GM21528 (cell line): ENCODE measurements around the gene NDUFV1.
"Not testable (repeated sequence)": the region's sequence is repeated elsewhere in the genome, so short reads cannot be mapped to it uniquely, and the experiment has no call there.

ENCODE experiments used
- ATAC-seq: cut with Tn5 transposase; IDR thresholded peaks from one replicate; pipeline ENCODE4 v1.9.1; 2021; ENCODE audit warnings: mild to moderate bottlenecking, moderate library complexity; ENCODE audit not compliant: unreplicated experiment, low FRiP score

Gene NDUFV1

DNA sequence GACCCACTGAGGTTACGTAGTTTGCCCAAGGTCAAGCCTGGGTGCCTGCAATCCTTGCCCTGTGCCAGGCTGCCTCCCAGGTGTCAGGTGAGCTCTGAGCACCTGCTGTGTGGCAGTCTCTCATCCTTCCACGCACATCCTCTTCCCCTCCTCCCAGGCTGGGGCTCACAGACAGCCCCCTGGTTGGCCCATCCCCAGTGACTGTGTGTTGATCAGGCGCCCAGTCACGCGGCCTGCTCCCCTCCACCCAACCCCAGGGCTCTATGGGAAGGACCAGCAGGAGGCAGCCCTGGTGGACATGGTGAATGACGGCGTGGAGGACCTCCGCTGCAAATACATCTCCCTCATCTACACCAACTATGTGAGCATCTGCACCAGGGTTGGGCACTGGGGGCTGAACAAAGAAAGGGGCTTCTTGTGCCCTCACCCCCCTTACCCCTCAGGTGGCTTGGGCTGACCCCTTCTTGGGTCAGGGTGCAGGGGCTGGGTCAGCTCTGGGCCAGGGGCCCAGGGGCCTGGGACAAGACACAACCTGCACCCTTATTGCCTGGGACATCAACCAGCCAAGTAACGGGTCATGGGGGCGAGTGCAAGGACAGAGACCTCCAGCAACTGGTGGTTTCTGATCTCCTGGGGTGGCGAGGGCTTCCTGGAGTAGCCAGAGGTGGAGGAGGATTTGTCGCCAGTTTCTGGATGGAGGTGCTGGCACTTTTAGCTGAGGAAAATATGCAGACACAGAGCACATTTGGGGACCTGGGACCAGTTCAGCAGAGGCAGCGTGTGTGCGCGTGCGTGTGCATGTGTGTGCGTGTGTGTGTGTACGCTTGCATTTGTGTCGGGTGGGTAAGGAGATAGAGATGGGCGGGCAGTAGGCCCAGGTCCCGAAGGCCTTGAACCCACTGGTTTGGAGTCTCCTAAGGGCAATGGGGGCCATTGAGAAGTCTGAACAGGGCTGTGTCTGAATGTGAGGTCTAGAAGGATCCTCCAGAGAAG is 21.6 kb upstream of the NDUFV1 start:
- ATAC-seq, result no peak

DNA sequence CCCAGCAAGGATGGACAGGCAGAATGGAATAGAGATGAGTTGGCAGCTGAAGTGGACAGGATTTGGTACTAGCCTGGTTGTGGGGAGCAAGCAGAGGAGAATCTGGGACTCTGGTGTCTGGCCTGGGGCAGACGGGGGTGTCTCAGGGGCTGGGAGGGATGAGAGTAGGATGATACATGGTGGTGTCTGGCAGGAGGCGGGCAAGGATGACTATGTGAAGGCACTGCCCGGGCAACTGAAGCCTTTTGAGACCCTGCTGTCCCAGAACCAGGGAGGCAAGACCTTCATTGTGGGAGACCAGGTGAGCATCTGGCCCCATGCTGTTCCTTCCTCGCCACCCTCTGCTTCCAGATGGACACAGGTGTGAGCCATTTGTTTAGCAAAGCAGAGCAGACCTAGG is 20.8 kb upstream of the NDUFV1 start:
- ATAC-seq, result no peak

DNA sequence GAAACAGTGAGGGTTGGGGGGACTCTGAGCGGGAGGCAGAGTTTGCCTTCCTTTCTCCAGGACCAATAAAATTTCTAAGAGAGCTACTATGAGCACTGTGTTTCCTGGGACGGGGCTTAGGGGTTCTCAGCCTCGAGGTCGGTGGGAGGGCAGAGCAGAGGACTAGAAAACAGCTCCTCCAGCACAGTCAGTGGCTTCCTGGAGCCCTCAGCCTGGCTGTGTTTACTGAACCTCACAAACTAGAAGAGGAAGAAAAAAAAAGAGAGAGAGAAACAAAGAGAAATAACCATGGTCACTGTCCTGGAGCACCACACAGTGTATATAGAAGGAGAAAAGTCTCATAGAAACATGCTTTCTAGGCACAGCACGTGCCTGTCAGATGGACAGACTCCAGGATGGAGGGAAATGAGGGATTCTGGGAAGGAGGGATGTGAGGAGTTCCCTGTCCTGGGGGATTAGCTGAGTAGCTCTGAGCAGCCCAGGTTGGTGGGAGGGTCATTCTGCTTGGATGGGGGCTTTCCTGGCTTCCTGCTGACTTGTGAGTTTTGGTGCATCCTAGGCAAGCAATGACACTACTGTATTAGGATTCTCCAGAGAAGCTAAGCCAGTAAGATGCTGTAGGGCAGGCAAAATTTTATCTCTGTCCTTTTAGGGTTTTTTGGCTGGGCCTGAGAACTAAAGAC is 20.0 kb upstream of the NDUFV1 start:
- no peak for ATAC-seq

DNA sequence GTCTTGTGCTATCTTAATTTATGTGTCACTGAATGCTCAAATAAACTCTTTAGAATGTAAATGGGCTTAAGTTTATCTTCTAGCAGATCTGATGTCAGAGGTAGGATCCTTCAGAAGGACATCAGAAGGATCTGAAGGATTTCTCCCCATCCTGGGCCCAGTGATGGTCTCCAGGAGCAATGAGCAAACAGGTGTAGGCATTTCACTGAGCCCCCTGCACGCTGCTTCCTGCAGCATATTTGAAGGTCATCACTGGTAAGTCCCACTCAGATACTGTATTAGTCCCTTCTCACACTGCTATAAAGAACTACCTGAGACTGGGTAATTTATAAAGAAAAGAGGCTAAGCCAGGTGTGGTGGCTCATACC is 18.6 kb upstream of the NDUFV1 start:
- peak; percentile 22 for ATAC-seq

DNA sequence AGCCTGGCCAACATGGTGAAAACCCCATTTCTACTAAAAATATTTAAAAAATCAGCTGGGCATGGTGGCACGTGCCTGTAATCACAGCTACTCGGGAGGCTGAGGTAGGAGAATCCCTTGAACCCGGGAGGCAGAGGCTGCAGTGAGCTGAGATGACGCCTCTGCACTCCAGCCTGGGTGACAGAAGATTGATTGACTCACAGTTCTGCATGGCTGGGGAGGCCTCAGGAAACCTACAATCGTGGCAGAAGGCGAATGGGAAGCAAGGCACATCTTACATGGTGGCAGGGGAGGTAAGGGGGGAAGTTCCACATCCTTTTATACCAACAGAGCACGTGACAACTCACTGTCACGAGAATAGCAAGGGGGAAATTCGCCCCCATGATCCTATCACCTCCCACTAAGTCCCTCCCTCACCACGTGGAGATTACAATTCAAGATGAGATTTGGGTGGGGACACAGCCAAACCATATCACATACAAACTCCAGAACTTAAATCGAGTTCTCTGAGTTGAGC is 17.8 kb upstream of the NDUFV1 start:
- ATAC-seq, result not testable (repeated sequence)

DNA sequence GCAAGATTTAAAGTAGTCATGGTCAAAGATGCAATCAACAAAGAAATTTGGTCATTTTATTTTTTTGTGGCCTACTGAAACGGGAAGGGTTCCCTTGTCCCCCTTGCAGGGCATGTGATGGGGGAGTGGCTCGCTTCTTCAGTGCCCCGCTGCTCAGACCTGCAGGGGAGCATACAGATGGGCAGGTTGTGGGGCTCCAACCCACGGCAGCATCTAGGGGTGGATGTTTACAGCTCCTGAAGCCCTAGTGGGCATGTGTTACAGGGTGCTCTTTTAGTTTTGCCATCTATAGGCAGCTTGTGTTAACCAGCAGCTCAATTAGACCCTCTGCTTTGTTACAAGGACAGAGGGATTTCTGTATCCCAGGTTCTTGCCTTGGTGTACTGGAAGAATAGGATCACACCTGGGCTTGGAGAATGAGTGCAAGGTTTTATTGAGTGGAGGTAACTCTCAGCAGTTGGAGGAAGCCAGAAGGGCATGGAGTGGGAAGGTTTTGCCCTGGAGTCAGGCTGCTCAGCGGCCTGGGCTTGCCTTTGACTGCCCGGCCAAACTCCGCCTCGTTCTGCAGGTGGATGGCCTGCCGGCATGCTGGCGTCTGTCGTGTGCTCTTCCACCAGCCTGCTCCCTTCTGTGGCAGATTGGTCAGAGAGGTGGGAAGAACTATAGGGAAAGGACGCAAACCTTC is 13.7 kb upstream of the NDUFV1 start:
- ATAC-seq, result no peak

DNA sequence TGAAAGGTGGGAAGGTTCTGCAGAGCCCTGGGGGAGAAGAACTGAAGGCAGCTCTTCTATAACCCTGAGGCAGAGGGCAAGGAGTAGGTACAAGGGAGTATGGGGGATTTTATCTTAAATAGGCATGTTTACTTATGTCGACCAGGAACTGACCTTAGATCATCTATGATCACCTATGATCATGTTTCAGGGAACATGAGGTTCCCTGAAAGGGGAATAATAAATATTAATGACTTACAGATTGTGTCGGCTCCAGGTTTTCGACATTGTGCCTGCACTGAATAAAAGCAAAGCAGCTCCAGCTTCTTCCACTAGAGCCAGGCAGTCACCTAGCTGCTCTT is 13.2 kb upstream of the NDUFV1 start:
- no peak for ATAC-seq

DNA sequence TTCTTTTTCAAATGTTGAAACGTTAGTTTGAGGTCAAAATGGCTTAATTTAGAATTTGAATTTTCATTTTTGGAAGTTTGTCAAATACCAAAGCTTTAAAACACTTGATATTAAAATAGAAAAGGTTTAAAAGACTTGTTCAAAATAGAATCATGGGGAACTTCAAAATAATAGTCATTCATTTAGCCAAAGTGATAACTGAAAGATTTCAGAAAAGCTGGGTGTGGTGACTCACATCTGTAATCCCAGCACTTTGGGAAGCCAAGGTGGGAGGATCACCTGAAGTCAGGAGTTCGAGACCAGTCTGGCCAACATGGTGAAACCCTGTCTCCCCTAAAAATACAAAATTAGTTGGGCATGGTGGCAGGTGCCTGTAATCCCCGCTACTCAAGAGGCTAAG is 12.3 kb upstream of the NDUFV1 start:
- ATAC-seq, result no peak

DNA sequence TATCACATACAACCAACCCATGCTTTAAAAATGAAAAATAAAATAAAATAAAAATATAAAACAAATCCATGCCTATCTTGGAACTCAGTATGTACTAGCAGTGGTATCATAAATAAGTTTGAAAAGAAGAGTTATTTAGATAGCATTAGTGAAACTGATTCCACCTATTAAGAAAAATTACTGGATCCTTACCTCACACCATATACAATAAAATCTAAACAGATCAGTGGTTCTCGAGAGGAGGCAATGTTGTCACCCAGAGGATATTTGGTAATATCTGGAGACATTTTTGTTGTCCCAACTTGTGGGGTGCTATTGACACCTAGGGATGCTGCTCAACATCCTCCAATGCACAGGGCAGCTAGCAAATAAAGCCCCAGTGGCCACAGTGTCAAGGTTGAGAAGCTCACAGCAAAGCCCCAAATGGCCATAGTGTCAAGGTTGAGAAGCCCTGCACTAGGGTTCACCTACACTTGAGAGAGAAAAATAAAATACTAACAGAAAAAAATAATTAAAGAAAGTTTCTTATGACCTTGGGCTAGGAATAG is 9.9 kb upstream of the NDUFV1 start:
- ATAC-seq, result no peak

DNA sequence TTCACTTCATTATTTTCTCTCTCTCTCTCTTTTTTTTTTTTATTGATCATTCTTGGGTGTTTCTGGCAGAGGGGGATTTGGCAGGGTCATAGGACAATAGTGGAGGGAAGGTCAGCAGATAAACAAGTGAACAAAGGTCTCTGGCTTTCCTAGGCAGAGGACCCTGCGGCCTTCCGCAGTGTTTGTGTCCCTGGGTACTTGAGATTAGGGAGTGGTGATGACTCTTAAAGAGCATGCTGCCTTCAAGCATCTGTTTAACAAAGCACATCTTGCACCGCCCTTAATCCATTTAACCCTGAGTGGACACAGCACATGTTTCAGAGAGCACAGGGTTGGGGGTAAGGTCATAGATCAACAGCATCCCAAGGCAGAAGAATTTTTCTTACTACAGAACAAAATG is 9.3 kb upstream of the NDUFV1 start:
- ATAC-seq, result not testable (repeated sequence)

DNA sequence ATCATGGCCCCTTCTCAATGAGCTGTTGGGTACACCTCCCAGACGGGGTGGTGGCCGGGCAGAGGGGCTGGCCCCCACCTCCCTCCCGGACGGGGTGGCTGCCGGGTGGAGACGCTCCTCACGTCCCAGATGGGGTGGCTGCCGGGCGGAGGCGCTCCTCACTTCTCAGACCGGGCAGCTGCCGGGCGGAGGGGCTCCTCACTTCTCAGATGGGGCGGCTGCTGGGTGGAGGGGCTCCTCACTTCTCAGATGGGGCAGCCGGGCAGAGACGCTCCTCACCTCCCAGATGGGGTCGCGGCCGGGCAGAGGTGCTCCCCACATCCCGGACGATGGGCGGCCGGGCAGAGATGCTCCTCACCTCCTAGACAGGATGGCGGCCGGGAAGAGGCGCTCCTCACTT is 8.8 kb upstream of the NDUFV1 start:
- not testable (repeated sequence) for ATAC-seq

DNA sequence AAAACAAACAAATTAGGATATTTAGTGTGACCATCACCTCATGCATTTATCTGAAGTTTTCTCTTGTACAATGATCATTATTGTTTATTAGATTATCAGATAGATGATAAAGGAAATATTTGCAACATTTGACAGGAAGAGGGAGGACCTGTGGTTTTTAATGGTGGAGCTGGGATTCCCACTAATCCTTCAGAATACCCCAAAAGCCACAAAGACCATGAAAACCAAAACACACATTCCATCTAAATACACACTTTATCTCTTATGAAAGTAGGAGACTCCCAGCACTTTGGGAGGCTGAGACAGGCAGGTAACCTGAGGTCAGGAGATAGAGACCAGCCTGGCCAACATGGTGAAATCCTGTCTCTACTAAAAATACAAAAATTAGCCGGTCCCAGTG is 7.6 kb upstream of the NDUFV1 start:
- no peak for ATAC-seq

DNA sequence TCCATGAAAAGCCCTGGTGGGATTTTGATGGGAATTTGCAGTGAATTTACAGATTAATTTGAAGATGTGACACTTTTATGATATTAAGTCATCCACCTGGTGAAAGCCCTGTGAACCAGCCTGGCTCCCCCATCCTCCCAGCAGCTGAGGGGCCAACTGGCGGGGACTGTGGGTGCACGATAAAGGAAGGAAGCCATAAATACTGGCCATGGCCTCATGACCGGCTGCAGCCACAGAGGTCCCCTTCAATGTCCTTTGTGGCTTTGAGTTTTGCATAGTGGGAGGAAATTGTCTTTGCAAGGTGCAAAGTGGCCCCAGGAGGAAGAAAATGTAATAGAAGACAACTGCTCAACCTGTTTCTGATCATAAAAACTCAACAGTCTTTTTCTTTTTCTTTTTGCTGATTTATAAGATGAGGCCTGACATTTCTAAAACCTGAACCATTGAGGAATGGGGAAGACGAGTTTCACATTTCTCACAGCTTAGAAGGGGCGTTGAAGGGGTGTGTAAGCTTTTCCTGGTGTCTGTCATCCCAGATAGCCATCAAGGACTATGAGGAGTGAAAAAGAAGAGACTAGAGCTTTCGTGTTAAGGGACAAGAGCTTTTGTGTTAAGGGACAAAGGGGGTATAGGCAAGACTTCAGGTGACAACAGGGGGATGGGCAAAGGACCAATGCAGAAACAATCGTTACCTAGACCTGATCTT is 6.3 kb upstream of the NDUFV1 start:
- no peak for ATAC-seq

DNA sequence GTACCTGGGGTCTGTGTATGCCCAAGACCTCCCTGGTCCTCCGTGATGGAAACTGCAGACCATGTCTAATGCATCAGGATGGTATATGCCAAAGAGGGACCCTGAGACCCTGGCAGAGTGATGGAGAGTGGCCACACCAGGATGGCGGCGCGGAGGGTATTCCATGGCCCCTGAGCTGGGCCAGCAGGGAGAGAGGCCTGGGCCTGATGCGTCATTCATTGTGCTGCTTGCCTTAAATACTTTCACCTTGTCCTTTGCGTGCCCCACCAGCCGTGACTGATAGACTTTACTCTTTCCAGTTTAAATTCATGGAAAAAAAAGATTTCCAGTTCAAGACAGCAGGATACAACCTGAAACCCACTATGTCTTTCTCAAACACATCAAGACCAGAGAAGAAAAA is 5.6 kb upstream of the NDUFV1 start:
- ATAC-seq, result no peak

DNA sequence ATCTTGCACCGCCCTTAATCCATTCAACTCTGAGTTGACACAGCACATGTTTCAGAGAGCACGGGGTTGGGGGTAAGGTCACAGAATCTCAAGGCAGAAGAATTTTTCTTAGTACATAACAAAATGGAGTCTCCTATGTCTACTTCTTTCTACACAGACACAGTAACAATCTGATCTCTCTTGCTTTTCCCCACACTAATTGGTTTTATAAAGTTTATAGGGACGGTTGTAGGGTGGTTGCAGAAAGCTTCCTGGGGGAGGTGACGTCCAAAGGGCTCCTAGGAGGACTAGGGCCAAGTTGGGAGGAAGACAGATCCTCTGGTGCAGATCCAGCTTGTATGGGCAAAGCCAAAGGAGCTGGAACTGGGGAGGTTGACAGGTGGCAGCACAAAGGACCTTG is 2.6 kb upstream of the NDUFV1 start:
- not testable (repeated sequence) for ATAC-seq

DNA sequence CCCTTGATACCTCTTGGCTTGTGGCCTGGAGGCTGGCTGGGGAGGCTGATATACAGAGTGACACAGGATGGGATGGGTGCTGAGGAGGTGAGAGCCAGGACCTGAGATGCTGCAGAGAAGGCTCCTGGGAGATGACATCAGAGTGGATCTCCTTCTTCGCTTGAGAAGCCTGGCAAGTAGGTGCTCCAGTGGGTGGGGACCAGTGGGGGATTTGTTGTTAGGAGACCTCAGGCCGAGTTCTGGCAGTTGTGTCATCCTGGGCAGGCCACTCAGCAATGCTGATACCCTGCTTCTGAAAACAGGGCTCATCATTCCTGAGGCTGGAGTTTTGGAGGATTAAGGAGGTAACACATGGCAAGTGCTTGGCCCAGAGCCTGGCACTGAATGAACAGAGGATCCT is 1.9 kb upstream of the NDUFV1 start:
- ATAC-seq, result no peak

DNA sequence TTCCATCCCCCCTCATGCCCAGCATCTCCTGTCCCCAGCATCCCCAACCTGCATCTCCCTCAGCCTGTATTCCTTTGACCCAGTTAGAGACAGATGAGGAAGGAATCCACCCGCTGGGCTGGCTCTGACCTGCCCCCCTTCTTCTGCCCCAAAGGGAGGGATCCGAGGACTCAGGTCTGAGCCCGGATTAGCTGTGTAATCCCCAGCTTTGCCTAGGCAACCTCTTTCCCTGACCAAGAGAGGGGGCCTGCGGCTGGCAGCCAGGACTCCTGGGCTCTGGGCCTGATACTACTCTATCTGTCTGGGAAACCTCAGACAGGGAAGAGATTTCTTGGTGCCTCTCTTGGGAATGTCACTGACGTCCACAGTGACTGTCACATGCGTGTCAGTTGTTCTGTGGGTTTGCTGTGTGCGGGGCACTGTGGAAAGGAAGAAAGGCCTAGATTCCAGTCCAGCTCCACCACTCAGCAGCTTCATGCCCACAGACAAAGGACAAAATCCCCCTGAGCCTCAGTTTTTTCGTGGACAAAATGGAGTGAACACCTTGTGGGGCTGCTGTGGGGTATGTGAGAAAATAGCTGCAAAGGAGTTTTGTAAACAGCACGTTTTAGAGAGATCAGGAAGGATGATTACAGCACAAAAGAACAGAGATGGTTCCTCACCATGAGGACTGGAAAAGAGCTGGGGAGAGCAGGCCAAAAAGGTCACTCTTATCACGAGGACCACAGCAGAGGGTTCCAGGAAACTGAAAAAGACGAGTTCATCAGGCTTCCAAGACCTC is 1.3 kb upstream of the NDUFV1 start:
- no peak for ATAC-seq

DNA sequence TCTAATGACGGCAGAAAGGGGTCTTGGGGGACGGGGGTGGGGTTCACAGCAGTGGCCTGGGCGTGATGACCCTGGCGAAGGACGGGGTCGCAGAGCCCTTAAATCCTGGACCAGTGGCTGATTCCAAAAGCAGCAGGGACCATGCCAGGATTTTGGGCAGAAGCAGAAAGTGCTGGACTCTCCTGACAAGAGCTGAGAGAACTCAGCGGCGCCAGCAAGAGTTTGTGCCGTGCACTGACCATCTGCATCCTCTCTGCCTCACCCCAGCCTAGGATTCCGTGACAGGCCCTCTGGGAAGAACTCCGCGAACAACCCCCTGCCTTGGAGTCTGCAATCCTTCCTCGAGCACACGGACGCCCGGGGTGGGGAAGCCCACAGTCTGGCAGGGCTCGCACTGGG is 644 bp upstream of the NDUFV1 start:
- ATAC-seq, result no peak

DNA sequence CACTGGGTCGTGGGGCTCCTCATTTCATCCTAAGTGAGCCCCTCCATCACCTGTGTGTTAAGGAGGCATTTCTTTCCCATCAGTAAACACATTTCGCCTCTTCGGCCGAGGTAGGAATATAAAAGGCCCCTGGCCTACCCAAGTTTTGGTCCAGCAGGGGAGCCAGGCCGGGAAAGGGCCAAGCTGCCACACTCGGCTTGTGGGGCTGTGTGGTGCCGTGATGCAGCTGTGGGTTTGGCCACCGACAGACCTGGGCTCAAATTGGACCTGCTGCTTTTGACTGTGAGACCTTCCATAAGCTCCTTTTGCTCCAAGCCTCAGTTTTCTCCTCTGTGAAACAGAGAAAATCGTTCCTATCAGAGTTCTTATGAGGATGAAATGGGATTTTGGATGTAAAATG is 771 bp downstream of the NDUFV1 start:
- ATAC-seq, result no peak

DNA sequence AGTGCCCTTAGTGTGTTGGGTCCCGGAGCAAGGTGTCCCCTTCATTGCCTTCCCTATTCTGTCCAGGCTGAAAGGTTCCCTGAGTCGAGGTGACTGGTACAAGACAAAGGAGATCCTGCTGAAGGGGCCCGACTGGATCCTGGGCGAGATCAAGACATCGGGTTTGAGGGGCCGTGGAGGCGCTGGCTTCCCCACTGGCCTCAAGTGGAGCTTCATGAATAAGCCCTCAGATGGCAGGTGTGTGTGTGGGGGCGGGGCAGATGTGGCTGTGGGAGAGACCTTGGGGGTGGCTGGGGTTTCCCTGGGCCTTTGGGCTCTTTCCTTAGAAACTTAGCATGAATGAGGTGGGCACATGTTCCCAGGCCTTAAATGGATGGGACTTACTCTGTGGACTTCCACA is 1.8 kb downstream of the NDUFV1 start:
- ATAC-seq, result no peak
